AG04450 (cell line): ENCODE measurements around the gene PDGFD. TPM values are rescaled to one million over a fixed set of nuclear protein-coding genes. Genes with fewer than 3 reads are reported as not detected.
A peak's percentile ranks its signal among the peaks of the same experiment; 100 is the strongest.

Experiments used
- CTCF ChIA-PET: fragments of 300-600, 350-600 bp; formaldehyde crosslinking; extraction: SDS; loops from one replicate; lab custom pipeline; 2022; ENCODE audit warnings: antibody characterized with exemption, inconsistent platforms; lab: Charles Lee
- POLR2A ChIA-PET: fragments of 350-600 bp; formaldehyde crosslinking; extraction: SDS; loops from one replicate; lab custom pipeline; 2021; ENCODE audit warnings: antibody characterized with exemption, inconsistent platforms; lab: Yijun Ruan, JAX
- DNase-seq: peaks from one replicate; pipeline ENCODE4 v3.0.0-alpha.2; 2011; ENCODE audit warnings: low read depth, low spot score
- H3K27ac ChIP-seq: one replicate; pipeline ENCODE4 v1.5.1; 2012; ENCODE audit warnings: low read depth, low read length, control low read depth
- H3K27me3 ChIP-seq: one replicate; pipeline ENCODE4 v1.6.0; 2012; ENCODE audit warnings: low read length; ENCODE audit not compliant: control insufficient read depth, insufficient read depth
- H3K4me3 ChIP-seq: 2 replicates; pipeline ENCODE4 v1.5.1; 2011; ENCODE audit warnings: mild to moderate bottlenecking, low read depth, low read length, control low read depth
- H3K9me3 ChIP-seq: 2 replicates; pipeline ENCODE4 v1.5.1; 2012; ENCODE audit warnings: low read length; ENCODE audit not compliant: control insufficient read depth, insufficient read depth
- polyA plus RNA-seq: library from polyadenylated mRNA; depleted of rRNA; stranded (reverse); fragments of >200 nt; gene quantifications from 2 replicates; pipeline ENCODE4 v1.2.3, GENCODE V29; 2011
- TF ChIP-seq, protein P1 (sequence below): IDR thresholded peaks from 2 replicates; pipeline ENCODE4 v1.5.1; 2011; ENCODE audit warnings: low read depth, low read length, control low read depth, inconsistent platforms

Gene PDGFD
- polyA plus RNA-seq, 1 experiment = 58.1 TPM

GRCh38 chr11:103927535-103927934 is 236.4 kb downstream of the PDGFD start:
- TF ChIP-seq, protein P1, sequence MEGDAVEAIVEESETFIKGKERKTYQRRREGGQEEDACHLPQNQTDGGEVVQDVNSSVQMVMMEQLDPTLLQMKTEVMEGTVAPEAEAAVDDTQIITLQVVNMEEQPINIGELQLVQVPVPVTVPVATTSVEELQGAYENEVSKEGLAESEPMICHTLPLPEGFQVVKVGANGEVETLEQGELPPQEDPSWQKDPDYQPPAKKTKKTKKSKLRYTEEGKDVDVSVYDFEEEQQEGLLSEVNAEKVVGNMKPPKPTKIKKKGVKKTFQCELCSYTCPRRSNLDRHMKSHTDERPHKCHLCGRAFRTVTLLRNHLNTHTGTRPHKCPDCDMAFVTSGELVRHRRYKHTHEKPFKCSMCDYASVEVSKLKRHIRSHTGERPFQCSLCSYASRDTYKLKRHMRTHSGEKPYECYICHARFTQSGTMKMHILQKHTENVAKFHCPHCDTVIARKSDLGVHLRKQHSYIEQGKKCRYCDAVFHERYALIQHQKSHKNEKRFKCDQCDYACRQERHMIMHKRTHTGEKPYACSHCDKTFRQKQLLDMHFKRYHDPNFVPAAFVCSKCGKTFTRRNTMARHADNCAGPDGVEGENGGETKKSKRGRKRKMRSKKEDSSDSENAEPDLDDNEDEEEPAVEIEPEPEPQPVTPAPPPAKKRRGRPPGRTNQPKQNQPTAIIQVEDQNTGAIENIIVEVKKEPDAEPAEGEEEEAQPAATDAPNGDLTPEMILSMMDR = peak; percentile 53
- Histone ChIP-seq H3K27ac (no peak overlapping the region), H3K4me3 (no peak overlapping the region), H3K9me3 (no peaks in the 10 kb centered on the region), H3K27me3 (no peaks in the 10 kb centered on the region)
- POLR2A ChIA-PET = no interaction called here
- CTCF ChIA-PET = interaction anchor here (1.8 kb wide), 1 partner anchor 1936 kb away, joined by 5 read pairs; no protein-coding TSS in a partner anchor
- no peak for DNase-seq

- ChIA-PET CTCF (no interaction called here), POLR2A (no interaction called here)
- Histone ChIP-seq H3K27me3 (no peaks in the 10 kb centered on the region), H3K4me3 (no peak overlapping the region), H3K9me3 (no peaks in the 10 kb centered on the region), H3K27ac (no peak overlapping the region)
- no peak for DNase-seq
- TF ChIP-seq, protein P1 = no peak
Observed at GRCh38 chr11:103926990-103927389, 237.0 kb downstream of the PDGFD start.

GRCh38 chr11:103924166-103925013 is 239.6 kb downstream of the PDGFD start:
- no peaks in the 10 kb centered on the region for H3K9me3 ChIP-seq
- CTCF ChIA-PET = no interaction called here
- DNase-seq = no peak
- no peak overlapping the region for H3K4me3 ChIP-seq
- TF ChIP-seq, protein P1 = no peak
- H3K27me3 ChIP-seq = no peaks in the 10 kb centered on the region
- POLR2A ChIA-PET = no interaction called here
- H3K27ac ChIP-seq = no peak overlapping the region

DNA sequence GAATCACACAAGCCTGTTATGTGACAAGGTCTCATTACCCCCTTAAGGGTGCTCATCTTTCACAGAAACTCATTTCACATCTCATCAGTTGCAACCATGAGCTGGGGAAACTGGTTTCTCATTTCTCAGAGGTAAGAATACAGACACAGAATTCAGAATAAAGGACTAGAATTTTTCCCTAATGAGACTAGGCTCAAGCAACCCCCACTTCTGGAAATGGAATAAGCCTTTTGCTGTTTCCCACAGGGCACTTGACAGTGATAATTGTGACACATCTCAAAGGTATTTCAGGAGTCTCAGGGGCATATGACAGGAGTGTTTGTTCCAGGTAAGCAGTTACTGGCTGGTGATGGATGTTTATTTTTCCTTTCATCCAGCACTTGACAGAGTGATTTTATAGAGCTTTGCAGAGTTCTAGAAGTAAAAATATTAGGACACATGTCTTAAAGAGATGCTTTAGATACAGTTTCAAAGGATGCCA is 240.5 kb downstream of the PDGFD start:
- Histone ChIP-seq H3K9me3 (no peaks in the 10 kb centered on the region), H3K4me3 (no peak overlapping the region), H3K27me3 (no peaks in the 10 kb centered on the region), H3K27ac (no peak overlapping the region)
- POLR2A ChIA-PET = no interaction called here
- CTCF ChIA-PET = no interaction called here
- TF ChIP-seq, protein P1 = no peak
- DNase-seq = no peak

DNA sequence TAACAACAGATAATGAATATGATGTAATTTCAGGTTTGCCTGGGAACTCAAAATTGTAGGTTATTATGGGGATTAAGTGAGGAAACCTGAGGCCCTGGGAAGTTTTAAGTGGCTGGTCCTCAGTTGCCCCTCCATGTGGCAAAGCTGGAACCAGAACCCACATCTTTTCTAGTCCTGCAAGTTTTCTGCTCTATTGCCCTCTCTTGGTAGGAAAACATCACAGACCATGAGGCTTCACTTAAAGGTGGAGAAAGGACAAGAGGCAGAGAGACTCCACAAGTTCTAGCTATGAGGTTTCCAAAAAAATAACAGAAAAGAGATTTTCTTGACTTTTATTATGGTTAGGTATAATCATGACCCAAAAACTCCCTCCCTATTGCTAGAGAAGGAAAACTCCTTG is 243.0 kb downstream of the PDGFD start:
- H3K4me3 ChIP-seq = no peak overlapping the region
- H3K27me3 ChIP-seq = no peaks in the 10 kb centered on the region
- CTCF ChIA-PET = no interaction called here
- H3K27ac ChIP-seq = no peak overlapping the region
- no peaks in the 10 kb centered on the region for H3K9me3 ChIP-seq
- POLR2A ChIA-PET = no interaction called here
- DNase-seq = no peak
- TF ChIP-seq, protein P1 = peak; percentile 18; the same call in 1 of the 2 replicates
